Loucy (cell line): ENCODE results near the gene GABRG3.

Experiments
- H2AFZ ChIP-seq: fragments of 200-600 bp; sonication (generic); 2 replicates; pipeline ENCODE4 v1.6.0; 2016; ENCODE audit warnings: antibody characterized with exemption, mild to moderate bottlenecking, low read length, moderate library complexity
- H3F3A ChIP-seq: fragments of 200-600 bp; 2 replicates; pipeline ENCODE4 v1.6.0; 2016; ENCODE audit warnings: antibody characterized with exemption, low read depth, mild to moderate bottlenecking
- H3K27me3 ChIP-seq: fragments of 200-600 bp; sonication (generic); 2 replicates; pipeline ENCODE4 v1.6.1; 2014; ENCODE audit warnings: low read length, mild to moderate bottlenecking; ENCODE audit not compliant: insufficient read depth, poor library complexity, severe bottlenecking
- H3K36me3 ChIP-seq: fragments of 200-600 bp; sonication (generic); 2 replicates; pipeline ENCODE4 v1.6.1; 2016; ENCODE audit warnings: low read length; ENCODE audit not compliant: insufficient read depth
- H3K4me1 ChIP-seq: fragments of 200-600 bp; sonication (generic); 2 replicates; pipeline ENCODE4 v1.5.1; 2014; ENCODE audit warnings: low read length, mild to moderate bottlenecking; ENCODE audit not compliant: insufficient read depth, poor library complexity, severe bottlenecking
- H3K4me2 ChIP-seq: fragments of 200-600 bp; sonication (generic); 2 replicates; pipeline ENCODE4 v1.6.0; 2014; ENCODE audit warnings: antibody characterized with exemption, low read length, low read depth, mild to moderate bottlenecking; ENCODE audit not compliant: poor library complexity, severe bottlenecking
- H3K4me3 ChIP-seq: fragments of 200-600 bp; sonication (generic); 2 replicates; pipeline ENCODE4 v1.5.1; 2014; ENCODE audit warnings: low read length, mild to moderate bottlenecking, mixed read lengths; ENCODE audit not compliant: poor library complexity, severe bottlenecking
- H3K79me2 ChIP-seq: fragments of 200-600 bp; sonication (generic); 2 replicates; pipeline ENCODE4 v1.6.1; 2014; ENCODE audit warnings: low read length; ENCODE audit not compliant: insufficient read depth
- H3K9ac ChIP-seq: fragments of 200-600 bp; sonication (generic); 2 replicates; pipeline ENCODE4 v1.6.0; 2014; ENCODE audit warnings: mild to moderate bottlenecking, low read depth, low read length, moderate library complexity; ENCODE audit not compliant: poor library complexity, severe bottlenecking
- H3K9me2 ChIP-seq: fragments of 200-600 bp; sonication (generic); replicated peaks from 2 replicates; pipeline ENCODE4 v1.6.1; 2016; ENCODE audit warnings: low read depth, low read length, mixed read lengths
- H3K9me3 ChIP-seq: fragments of 200-600 bp; sonication (generic); 2 replicates; pipeline ENCODE4 v1.6.1; 2014; ENCODE audit warnings: mild to moderate bottlenecking, antibody characterized with exemption, low read length, low read depth; ENCODE audit not compliant: insufficient read depth
- H4K20me1 ChIP-seq: fragments of 200-600 bp; sonication (generic); 2 replicates; pipeline ENCODE4 v1.6.0; 2014; ENCODE audit warnings: antibody characterized with exemption, low read length, mild to moderate bottlenecking; ENCODE audit not compliant: insufficient read depth, poor library complexity, severe bottlenecking
- EZH2phosphoT487 ChIP-seq: fragments of 200-600 bp; IDR thresholded peaks from 2 replicates; pipeline ENCODE4 v1.6.1; 2018; ENCODE audit warnings: antibody characterized with exemption, mild to moderate bottlenecking, moderate library complexity, borderline replicate concordance
- TF ChIP-seq, protein P1 (sequence below): fragments of 200-600 bp; sonication (generic); conservative IDR thresholded peaks from 2 replicates; pipeline ENCODE4 v1.5.1; 2014; ENCODE audit warnings: mild to moderate bottlenecking, antibody characterized with exemption, low read length

GABRG3 gene

GRCh38 chr15:27027229-27027628 lies 56.2 kb downstream of the GABRG3 start:
- Histone ChIP-seq H3K4me2 (no peak overlapping the region), H3F3A (no peaks in the 10 kb centered on the region), H2AFZ (no peak overlapping the region), H3K9me2 (no peaks in the 10 kb centered on the region), H3K27me3 (no peaks in the 10 kb centered on the region), H4K20me1 (no peaks in the 10 kb centered on the region), H3K4me1 (no peaks in the 10 kb centered on the region), H3K36me3 (no peaks in the 10 kb centered on the region), H3K4me3 (no peak overlapping the region), H3K9me3 (no peaks in the 10 kb centered on the region), H3K9ac (no peak overlapping the region), H3K79me2 (no peaks in the 10 kb centered on the region)
- TF ChIP-seq EZH2phosphoT487, result no peak
- TF ChIP-seq, protein P1, sequence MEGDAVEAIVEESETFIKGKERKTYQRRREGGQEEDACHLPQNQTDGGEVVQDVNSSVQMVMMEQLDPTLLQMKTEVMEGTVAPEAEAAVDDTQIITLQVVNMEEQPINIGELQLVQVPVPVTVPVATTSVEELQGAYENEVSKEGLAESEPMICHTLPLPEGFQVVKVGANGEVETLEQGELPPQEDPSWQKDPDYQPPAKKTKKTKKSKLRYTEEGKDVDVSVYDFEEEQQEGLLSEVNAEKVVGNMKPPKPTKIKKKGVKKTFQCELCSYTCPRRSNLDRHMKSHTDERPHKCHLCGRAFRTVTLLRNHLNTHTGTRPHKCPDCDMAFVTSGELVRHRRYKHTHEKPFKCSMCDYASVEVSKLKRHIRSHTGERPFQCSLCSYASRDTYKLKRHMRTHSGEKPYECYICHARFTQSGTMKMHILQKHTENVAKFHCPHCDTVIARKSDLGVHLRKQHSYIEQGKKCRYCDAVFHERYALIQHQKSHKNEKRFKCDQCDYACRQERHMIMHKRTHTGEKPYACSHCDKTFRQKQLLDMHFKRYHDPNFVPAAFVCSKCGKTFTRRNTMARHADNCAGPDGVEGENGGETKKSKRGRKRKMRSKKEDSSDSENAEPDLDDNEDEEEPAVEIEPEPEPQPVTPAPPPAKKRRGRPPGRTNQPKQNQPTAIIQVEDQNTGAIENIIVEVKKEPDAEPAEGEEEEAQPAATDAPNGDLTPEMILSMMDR, result no peak

DNA sequence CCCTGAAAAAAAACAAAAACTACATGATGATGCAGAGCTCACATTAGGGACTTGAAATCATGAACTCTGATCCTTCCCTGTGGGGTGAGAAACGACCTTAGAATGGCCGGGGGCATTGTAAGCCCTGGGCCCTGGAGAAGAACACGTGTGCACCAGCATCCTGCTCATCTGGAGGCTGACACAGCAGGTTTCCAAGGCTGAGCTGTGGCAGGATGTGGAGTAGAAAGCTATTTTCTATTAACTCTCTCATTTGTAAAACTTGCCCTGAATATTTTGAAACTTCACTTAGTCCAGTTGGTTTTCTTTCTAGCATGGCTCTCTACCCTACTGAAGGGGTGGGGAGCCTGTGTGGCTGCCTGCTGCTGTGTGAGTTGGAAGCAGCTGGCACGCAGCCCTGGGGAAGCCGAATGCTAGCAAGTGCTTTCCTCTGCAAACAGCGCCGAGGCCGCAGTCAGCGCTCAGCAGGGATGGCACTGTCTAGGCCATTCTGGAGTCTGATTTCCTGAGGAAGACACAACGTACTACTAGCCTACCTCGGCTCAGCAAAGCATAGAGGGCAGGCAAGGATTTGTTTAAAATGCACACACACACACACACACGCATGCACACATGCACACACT lies 58.0 kb downstream of the GABRG3 start:
- no peaks in the 10 kb centered on the region for H3F3A ChIP-seq
- H3K9ac ChIP-seq, result no peak overlapping the region
- H3K27me3 ChIP-seq, result no peaks in the 10 kb centered on the region
- H2AFZ ChIP-seq, result no peak overlapping the region
- no peaks in the 10 kb centered on the region for H3K79me2 ChIP-seq
- H3K4me2 ChIP-seq, result no peak overlapping the region
- H3K36me3 ChIP-seq, result no peaks in the 10 kb centered on the region
- no peak for TF ChIP-seq EZH2phosphoT487
- TF ChIP-seq, protein P1, result no peak
- no peak overlapping the region for H3K4me3 ChIP-seq
- H3K9me3 ChIP-seq, result no peaks in the 10 kb centered on the region
- no peaks in the 10 kb centered on the region for H3K9me2 ChIP-seq
- H3K4me1 ChIP-seq, result no peaks in the 10 kb centered on the region
- H4K20me1 ChIP-seq, result no peaks in the 10 kb centered on the region

- no peak for TF ChIP-seq EZH2phosphoT487
- TF ChIP-seq, protein P1, result no peak
- no peaks in the 10 kb centered on the region for H3K36me3 ChIP-seq
- no peaks in the 10 kb centered on the region for H3K79me2 ChIP-seq
Observed at GRCh38 chr15:27036210-27036609, 65.2 kb downstream of the GABRG3 start.

More at GRCh38 chr15:27036210-27036609, 65.2 kb downstream of the GABRG3 start:
- Histone ChIP-seq H2AFZ (no peak overlapping the region), H4K20me1 (no peaks in the 10 kb centered on the region), H3F3A (no peaks in the 10 kb centered on the region), H3K4me3 (no peak overlapping the region), H3K4me1 (no peaks in the 10 kb centered on the region), H3K27me3 (no peaks in the 10 kb centered on the region), H3K9ac (no peak overlapping the region), H3K4me2 (no peak overlapping the region), H3K9me2 (no peaks in the 10 kb centered on the region), H3K9me3 (peaks cover 8% of the 10 kb centered on the region; the same call in 1 of the 2 replicates)
